Measurements from ENCODE around the gene CFAP43.
A peak's percentile ranks its signal among the peaks of the same experiment; 100 is the strongest.

Gene CFAP43

DNA sequence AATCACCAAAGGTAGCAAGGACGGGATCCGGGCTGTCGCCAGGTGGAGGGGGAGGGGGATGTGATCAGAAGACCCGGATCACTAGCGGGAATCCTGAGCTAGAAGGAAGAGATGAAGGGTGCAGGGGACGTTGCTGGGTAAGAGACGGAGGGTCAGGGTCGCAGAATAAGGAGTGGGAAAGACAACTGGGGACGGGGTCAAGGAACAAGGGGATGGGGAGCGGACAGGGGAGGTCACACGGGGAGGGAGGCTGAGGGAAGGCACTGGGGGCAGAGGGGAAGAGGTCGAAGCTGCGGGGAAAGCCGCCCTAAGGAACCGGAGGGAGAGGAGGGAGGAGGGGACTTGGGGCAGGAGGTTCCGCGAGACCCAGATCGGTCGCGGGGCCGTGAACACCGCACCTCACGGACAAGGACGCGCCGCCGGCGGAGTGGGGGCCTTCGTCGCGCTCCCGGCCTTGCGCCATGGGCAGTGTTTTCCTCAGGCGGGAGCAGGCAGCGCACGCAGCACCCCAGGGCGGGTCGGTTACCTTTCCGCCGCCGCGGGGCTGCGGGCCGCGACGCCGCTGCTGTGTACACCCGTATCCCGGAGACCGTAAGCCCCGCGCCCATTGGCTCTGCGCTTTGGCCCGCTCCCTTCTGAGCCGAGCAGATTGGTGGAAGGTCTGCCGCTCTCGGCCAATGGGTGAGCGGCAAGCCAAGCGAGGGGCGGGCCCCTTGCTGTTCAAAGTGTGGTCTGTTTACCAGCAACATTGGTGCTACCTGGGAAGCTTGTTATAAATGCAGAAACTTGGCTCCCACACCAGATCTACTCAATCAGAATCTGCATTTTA is at the start of gene CFAP43:
Gene CFAP43, minus strand, starts transcription at position 581 of the 829 bp plus-strand sequence. Its CDS starts 118 bp downstream, at position 463.
- peak; percentile 75 for DNase-seq

DNA sequence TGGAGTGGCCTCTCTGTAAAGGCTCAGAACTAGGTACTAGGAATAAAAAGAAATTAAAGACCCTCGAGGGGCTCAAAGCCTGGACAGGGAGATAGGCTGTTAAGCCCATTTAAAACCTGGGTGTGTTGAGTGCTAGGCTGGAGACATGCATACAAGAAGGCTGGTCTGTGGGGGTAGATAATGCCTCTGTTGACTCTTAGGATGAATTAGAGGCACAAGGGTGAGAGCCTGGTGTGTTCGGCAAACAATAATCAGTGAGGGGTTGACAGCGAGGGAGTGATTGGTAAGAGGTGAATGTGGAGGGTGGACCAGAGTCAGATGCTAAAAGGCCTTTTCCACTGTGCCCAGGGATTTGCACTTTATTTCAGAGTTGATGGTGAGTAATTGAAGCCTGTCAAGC is 49.5 kb upstream of the CFAP43 start:
- DNase-seq: no peak

DNA sequence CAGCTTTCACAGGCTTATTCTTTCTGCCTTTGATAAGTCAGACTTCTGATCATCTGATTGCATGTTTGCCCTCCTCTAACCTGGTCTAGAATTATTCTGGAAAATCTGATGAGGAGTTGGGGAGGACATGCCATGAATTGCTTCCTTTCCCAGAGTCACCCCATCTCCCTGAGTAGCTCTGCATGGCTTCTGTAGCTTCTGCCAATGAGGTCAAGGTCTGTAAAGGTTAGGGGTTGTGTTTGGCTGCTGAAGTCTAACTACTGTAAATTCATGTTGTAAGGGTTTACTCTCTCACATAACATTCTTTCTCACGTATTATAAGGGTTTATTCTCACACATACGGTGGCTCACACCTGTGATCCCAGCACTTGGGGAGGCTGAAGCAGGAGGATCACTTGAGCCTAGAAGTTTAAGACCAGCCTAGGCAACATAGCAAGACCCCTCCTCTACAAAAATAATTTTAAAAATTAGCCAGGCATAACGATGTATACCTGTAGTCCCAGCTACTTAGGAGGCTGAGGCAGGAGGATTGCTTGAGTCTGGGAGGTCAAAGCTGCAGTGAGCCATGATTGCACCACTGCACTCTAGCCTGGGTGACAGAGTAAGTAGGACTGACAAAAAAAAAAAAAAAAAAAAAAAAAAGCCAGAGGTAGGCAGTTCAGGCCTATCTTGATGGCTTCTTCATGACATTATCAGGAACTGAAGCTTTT is 47.5 kb upstream of the CFAP43 start:
- DNase-seq: no peak

DNA sequence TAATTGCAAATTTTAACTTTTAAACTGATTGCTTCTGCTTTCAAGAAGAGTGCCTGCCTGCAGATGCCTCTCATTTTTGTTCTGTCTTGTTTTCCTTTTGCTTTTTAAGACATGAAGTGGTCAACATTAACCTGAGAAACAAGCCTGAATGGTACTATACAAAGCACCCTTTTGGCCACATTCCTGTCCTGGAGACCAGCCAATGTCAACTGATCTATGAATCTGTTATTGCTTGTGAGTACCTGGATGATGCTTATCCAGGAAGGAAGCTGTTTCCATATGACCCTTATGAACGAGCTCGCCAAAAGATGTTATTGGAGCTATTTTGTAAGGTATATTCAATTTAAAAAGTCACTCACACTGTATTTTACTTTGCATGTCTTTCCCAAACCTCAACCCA is 45.6 kb upstream of the CFAP43 start:
- DNase-seq: no peak

GRCh38 chr10:104276192-104276591 is 44.0 kb upstream of the CFAP43 start:
- no peak for DNase-seq

- no peak for DNase-seq
Measured at GRCh38 chr10:104274762-104275721, 42.9 kb upstream of the CFAP43 start.

DNA sequence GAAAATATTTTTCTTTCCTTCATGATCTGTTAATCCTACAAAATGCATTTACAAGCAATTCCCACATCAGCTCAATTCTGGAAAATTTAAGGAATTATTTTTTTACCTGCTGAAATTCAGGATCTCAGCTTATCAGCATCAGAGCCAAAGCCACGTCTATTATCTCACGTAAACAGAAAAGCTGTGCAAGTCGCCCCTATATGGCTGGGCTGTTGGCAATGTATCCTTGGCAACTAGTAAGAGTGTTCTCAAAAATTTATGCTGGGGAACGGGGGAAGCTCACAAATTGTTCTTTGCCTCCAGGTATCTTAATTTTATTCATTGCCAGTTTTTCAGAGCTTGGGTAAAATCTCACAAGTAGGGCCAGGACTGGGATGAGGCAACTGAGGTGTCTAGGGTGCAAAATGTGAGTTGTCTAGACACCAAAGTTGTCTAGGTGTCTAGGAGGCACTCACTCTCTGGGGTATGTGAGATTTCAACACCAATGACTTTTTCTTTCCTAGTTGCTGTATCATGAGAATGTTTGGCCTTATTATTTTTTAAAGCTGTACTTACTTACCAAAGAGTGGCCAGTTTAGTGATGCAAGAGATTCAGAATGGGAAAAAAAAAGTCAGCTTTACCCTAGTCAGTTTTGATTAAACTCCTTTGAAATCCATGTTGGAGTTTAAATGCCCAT is 41.9 kb upstream of the CFAP43 start:
- no peak for DNase-seq

GRCh38 chr10:104273286-104273685 is 41.1 kb upstream of the CFAP43 start:
- no peak for DNase-seq

DNA sequence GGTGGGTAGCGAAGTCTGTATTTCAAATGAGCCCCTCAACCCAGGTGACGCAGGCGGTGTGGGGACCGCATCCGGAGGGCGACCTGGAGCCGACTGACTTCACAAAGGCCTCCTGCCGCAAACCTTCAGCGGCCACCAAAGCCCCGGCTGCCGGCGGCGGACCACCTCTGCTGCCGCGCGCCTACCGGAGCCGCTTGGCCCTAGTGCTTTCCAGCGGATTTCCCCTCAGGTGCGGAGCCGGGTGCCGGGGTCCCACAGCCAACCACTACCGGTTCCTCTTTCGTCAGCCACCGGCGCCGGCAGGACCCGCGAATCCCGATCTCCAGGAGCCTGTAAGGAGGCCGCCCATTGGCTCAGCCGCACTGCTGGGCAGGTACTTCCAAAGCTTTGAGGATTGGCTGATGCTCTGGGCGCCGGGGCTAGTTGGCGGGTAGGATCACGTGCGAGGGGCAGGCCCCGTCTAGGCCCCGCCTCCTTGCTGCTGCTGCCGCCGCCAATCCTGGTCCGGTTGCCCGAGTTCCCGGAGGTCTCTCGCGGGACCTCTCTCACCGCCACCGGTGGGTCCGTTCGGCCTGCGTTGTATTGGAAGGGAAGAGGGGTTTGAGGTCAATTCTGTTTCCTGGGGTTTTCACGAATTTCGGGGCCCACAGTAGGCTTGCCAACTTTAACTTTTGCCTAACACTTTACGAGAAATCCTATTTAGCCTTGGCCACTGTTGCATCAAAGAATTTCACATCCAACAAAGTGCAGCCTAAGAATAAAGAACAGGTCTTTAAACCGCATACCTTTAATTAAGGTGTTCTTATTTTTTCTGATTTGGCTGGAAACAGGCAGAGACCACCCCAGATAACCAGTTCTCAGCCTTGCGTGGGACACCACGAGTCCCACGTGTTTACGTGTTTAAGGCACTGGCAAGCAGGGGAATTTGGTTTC is 36.8 kb upstream of the CFAP43 start, which contains the start of gene GSTO2:
Gene GSTO2, plus strand, starts transcription at position 472 of the 933 bp plus-strand sequence. CDS start 5,732 bp downstream, outside the sequence.
- DNase-seq: peak; percentile 95

DNA sequence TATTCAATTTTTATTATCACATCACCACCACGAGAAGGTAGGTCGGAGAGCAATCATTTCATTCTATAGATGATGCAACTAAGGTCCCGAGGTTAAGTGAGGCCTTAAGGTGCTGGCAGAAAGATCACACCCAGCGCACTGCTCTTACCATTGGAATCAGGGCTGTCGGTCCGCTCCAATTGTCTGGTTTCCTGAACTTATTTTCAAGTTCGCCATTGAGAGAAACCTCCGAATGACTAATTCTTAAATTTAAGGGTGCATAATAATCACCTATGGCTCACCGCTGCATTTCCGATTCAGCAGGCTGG is 36.2 kb upstream of the CFAP43 start:
- no peak for DNase-seq

DNA sequence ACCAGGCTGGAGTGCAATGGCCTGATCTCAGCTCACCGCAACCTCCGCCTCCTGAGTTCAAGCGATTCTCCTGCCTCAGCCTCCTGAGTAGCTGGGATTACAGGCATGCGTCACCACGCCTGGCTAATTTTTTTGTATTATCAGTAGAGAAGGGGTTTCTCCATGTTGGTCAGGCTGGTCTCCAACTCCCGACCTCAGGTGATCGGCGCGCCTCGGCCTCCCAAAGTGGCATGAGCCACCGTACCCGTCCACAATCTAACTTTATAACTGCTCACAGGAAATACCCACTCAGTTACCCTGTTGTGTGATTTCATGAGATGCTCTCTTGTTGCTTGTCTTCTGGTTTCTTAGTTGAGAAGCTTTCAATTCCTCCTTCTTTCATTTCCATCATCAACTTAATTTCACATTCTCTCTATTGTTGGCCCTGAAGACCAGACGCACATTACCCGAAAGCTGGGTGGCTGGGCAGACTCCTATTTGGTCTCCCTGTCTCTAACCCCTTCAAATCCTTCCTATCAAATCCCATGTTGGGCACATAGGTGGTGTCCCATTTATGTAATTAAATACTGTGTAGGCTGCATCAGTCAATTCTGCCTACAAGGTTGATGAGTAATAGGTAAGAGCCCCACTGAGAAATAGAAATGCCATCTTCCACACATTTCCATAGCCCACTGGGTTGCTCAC is 35.7 kb upstream of the CFAP43 start:
- no peak for DNase-seq

DNA sequence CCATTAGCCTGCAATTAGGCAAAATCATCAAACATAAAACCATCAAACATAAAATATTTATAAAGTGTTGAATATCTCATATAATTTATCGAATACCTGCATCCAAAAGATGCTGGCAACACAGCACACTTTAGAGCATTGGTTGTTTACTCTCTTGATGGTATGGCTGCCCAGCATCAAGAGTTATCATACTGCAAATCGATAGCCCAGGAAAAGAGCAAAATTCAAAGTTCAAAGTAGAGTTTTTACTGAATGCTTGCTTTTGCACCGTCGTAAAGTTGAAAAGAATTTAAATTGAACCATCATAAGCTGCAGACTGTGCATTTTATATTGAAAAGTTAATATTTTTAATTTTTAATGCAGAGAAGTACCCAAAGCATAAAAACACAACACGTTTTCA is 32.6 kb upstream of the CFAP43 start:
- DNase-seq: no peak

DNA sequence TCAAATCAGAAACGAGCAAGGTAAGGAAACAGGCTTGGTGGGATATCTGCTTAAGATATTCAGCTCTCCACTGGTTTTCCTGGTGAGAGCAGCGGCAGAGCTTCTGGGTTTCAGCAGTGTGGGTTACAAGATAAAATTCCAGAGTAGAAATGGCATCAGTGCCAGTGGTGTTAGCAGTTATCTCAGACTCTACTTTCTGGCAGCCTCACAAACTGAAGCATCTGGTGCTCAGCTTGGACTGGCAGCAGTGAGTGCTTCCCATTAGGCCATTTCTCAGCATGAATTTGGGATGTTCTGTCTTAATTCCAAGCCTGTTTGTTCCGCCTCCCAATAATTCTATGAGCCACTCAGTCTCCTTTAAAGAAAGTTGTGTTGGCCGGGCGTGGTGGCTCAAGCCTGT is 29.9 kb upstream of the CFAP43 start:
- no peak for DNase-seq

- DNase-seq: no peak
Measured at GRCh38 chr10:104260775-104261115, 28.6 kb upstream of the CFAP43 start.

DNA sequence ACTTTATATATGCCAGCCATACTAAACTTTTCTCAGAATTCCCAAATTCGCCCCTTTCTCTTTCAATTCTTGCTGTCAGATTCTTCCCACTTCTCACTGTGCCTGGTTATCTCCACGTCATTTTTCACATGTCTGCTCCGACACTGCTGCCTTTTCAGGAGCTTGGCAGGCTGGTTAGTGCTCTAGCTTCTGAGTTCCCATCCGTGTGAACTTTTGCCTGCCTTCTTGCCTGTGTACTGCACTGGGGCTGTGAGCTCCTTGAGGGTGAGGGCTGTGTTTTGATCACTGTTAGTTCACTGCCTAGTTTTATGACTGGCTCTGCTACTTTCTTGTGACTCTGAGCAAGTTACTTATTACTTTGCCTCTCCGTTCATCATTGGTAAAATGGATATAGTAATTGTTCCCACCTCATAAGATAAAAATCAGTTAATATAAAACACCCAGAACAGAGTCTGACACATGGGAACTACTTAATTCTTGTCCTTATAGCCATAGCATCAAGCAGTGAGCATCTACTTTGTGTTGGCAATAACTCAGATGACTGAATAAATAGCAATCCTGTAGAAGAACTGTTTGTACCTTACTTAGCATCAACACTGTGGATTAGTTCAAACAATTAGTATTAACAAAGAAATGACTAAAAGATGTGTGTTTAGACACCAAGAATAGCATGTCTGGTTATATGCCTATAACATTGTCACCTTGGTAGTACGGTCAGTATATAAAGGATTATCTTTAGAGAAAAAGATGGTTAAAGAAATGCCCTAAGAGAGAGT is 28.0 kb upstream of the CFAP43 start:
- DNase-seq: no peak

DNA sequence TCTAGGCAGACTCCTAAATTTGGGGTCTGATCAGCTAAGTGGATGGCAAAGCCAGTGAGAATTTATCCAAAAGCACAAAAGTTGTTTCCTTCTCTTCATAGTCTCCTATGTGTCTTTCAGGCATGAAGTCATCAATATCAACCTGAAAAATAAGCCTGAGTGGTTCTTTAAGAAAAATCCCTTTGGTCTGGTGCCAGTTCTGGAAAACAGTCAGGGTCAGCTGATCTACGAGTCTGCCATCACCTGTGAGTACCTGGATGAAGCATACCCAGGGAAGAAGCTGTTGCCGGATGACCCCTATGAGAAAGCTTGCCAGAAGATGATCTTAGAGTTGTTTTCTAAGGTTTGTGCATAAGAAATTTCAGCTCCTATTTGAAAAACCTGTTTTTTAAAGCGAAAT is 27.3 kb upstream of the CFAP43 start:
- DNase-seq: no peak

DNA sequence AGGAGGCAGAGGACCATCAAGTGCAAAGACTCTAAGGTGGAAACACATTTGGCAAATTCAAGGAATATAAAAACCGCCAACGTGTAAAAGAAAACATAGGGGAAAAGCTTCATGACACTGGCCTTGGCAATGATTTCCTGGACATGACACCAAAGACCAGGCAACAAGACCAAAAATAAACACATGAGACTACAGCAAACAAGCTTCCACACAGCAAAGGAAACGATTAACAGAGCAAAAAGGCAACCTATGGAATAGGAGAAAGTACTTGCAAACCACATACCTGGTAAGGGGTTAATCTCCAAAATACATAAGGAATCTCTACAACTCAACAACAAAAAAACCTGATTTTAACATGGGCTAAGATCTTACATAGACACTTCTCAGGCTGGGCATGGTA is 26.0 kb upstream of the CFAP43 start:
- no peak for DNase-seq

GRCh38 chr10:104257235-104257634 is 25.1 kb upstream of the CFAP43 start:
- DNase-seq: no peak

- DNase-seq: no peak
Measured at GRCh38 chr10:104256335-104256961, 24.3 kb upstream of the CFAP43 start.
